ENCODE results near the gene NPC1.
"Not testable (repeated sequence)": the region's sequence is repeated elsewhere in the genome, so short reads cannot be mapped to it uniquely, and the experiment has no call there.

Gene NPC1

GRCh38 chr18:23578891-23579653, 7.2 kb downstream of the NPC1 start:
- H3K27me3 ChIP-seq (ENCODE audit: insufficient read depth, low read length), result no peaks in the 10 kb centered on the region
- H2AFZ ChIP-seq (ENCODE audit: low read depth, low read length), result no peak overlapping the region
- no peaks in the 10 kb centered on the region for H3K9me3 ChIP-seq (ENCODE audit: low read length)
- peaks cover 15% of the 10 kb centered on the region for H3K4me1 ChIP-seq (ENCODE audit: insufficient read depth, low read length)
- H3K4me3 ChIP-seq (ENCODE audit: low read length), result no peak overlapping the region
- H3K36me3 ChIP-seq (ENCODE audit: insufficient read depth, low read length), result peaks cover 10% of the 10 kb centered on the region

GRCh38 chr18:23578067-23578701, 8.1 kb downstream of the NPC1 start:
- H2AFZ ChIP-seq (ENCODE audit: low read depth, low read length), result no peak overlapping the region

GRCh38 chr18:23577521-23577920, 8.8 kb downstream of the NPC1 start:
- not testable (repeated sequence) for H2AFZ ChIP-seq (ENCODE audit: low read depth, low read length); H3K27me3 ChIP-seq (ENCODE audit: insufficient read depth, low read length); H3K4me3 ChIP-seq (ENCODE audit: low read length); H3K9me3 ChIP-seq (ENCODE audit: low read length); H3K4me1 ChIP-seq (ENCODE audit: insufficient read depth, low read length)
- peaks cover 18% of the 10 kb centered on the region for H3K36me3 ChIP-seq (ENCODE audit: insufficient read depth, low read length)

More at GRCh38 chr18:23578067-23578701, 8.1 kb downstream of the NPC1 start:
- H3K9me3 ChIP-seq (ENCODE audit: low read length), result no peaks in the 10 kb centered on the region
- peaks cover 6% of the 10 kb centered on the region for H3K4me1 ChIP-seq (ENCODE audit: insufficient read depth, low read length)
- no peaks in the 10 kb centered on the region for H3K27me3 ChIP-seq (ENCODE audit: insufficient read depth, low read length)
- H3K36me3 ChIP-seq (ENCODE audit: insufficient read depth, low read length), result peaks cover 13% of the 10 kb centered on the region
- no peak overlapping the region for H3K4me3 ChIP-seq (ENCODE audit: low read length)

GRCh38 chr18:23575309-23575651, 11.0 kb downstream of the NPC1 start:
- Histone ChIP-seq H3K4me1 (ENCODE audit: insufficient read depth, low read length) (peaks cover under 1% of the 10 kb centered on the region), H3K4me3 (ENCODE audit: low read length) (no peak overlapping the region), H3K9me3 (ENCODE audit: low read length) (no peaks in the 10 kb centered on the region), H2AFZ (ENCODE audit: low read depth, low read length) (no peak overlapping the region), H3K27me3 (ENCODE audit: insufficient read depth, low read length) (no peaks in the 10 kb centered on the region), H3K36me3 (ENCODE audit: insufficient read depth, low read length) (peaks cover 25% of the 10 kb centered on the region)

GRCh38 chr18:23574611-23575308, 11.5 kb downstream of the NPC1 start:
- Histone ChIP-seq H2AFZ (ENCODE audit: low read depth, low read length) (no peak overlapping the region), H3K9me3 (ENCODE audit: low read length) (no peaks in the 10 kb centered on the region), H3K36me3 (ENCODE audit: insufficient read depth, low read length) (peaks cover 29% of the 10 kb centered on the region), H3K4me3 (ENCODE audit: low read length) (no peak overlapping the region), H3K4me1 (ENCODE audit: insufficient read depth, low read length) (no peaks in the 10 kb centered on the region), H3K27me3 (ENCODE audit: insufficient read depth, low read length) (no peaks in the 10 kb centered on the region)

GRCh38 chr18:23573626-23574431, 12.5 kb downstream of the NPC1 start:
- Histone ChIP-seq H3K36me3 (ENCODE audit: insufficient read depth, low read length) (peaks cover 35% of the 10 kb centered on the region), H2AFZ (ENCODE audit: low read depth, low read length) (no peak overlapping the region), H3K4me3 (ENCODE audit: low read length) (no peak overlapping the region), H3K27me3 (ENCODE audit: insufficient read depth, low read length) (no peaks in the 10 kb centered on the region), H3K9me3 (ENCODE audit: low read length) (no peaks in the 10 kb centered on the region), H3K4me1 (ENCODE audit: insufficient read depth, low read length) (no peaks in the 10 kb centered on the region)

GRCh38 chr18:23573020-23573419, 13.3 kb downstream of the NPC1 start:
- peaks cover 42% of the 10 kb centered on the region for H3K36me3 ChIP-seq (ENCODE audit: insufficient read depth, low read length)
- H3K4me3 ChIP-seq (ENCODE audit: low read length), result no peak overlapping the region

GRCh38 chr18:23572570-23572969, 13.7 kb downstream of the NPC1 start:
- Histone ChIP-seq H3K27me3 (ENCODE audit: insufficient read depth, low read length) (no peaks in the 10 kb centered on the region), H2AFZ (ENCODE audit: low read depth, low read length) (no peak overlapping the region), H3K4me3 (ENCODE audit: low read length) (no peak overlapping the region), H3K9me3 (ENCODE audit: low read length) (no peaks in the 10 kb centered on the region), H3K36me3 (ENCODE audit: insufficient read depth, low read length) (peaks cover 45% of the 10 kb centered on the region), H3K4me1 (ENCODE audit: insufficient read depth, low read length) (no peaks in the 10 kb centered on the region)

More at GRCh38 chr18:23573020-23573419, 13.3 kb downstream of the NPC1 start:
- Histone ChIP-seq H3K4me1 (ENCODE audit: insufficient read depth, low read length) (no peaks in the 10 kb centered on the region), H3K27me3 (ENCODE audit: insufficient read depth, low read length) (no peaks in the 10 kb centered on the region), H3K9me3 (ENCODE audit: low read length) (no peaks in the 10 kb centered on the region), H2AFZ (ENCODE audit: low read depth, low read length) (no peak overlapping the region)

- Histone ChIP-seq H3K36me3 (ENCODE audit: insufficient read depth, low read length) (peaks cover 50% of the 10 kb centered on the region), H3K27me3 (ENCODE audit: insufficient read depth, low read length) (no peaks in the 10 kb centered on the region), H3K4me1 (ENCODE audit: insufficient read depth, low read length) (no peaks in the 10 kb centered on the region)
Observed at GRCh38 chr18:23572012-23572411, 14.3 kb downstream of the NPC1 start.

GRCh38 chr18:23570912-23571504, 15.3 kb downstream of the NPC1 start:
- Histone ChIP-seq H2AFZ (ENCODE audit: low read depth, low read length) (no peak overlapping the region), H3K27me3 (ENCODE audit: insufficient read depth, low read length) (no peaks in the 10 kb centered on the region), H3K9me3 (ENCODE audit: low read length) (no peaks in the 10 kb centered on the region), H3K4me1 (ENCODE audit: insufficient read depth, low read length) (no peaks in the 10 kb centered on the region), H3K36me3 (ENCODE audit: insufficient read depth, low read length) (peaks cover 55% of the 10 kb centered on the region), H3K4me3 (ENCODE audit: low read length) (no peak overlapping the region)

More at GRCh38 chr18:23572012-23572411, 14.3 kb downstream of the NPC1 start:
- Histone ChIP-seq H3K9me3 (ENCODE audit: low read length) (no peaks in the 10 kb centered on the region), H2AFZ (ENCODE audit: low read depth, low read length) (no peak overlapping the region), H3K4me3 (ENCODE audit: low read length) (no peak overlapping the region)

- H3K36me3 ChIP-seq (ENCODE audit: insufficient read depth, low read length), result peaks cover 61% of the 10 kb centered on the region
Observed at GRCh38 chr18:23569299-23570063, 16.8 kb downstream of the NPC1 start.

More at GRCh38 chr18:23569299-23570063, 16.8 kb downstream of the NPC1 start:
- H3K4me1 ChIP-seq (ENCODE audit: insufficient read depth, low read length), result no peaks in the 10 kb centered on the region
- no peaks in the 10 kb centered on the region for H3K9me3 ChIP-seq (ENCODE audit: low read length)
- no peaks in the 10 kb centered on the region for H3K27me3 ChIP-seq (ENCODE audit: insufficient read depth, low read length)
- no peak overlapping the region for H2AFZ ChIP-seq (ENCODE audit: low read depth, low read length)
- H3K4me3 ChIP-seq (ENCODE audit: low read length), result no peak overlapping the region

Data from neuron (in vitro differentiated cells).